HG03159 (cell line): ENCODE measurements around the gene FBXO28.
"Not testable (repeated sequence)": the region's sequence is repeated elsewhere in the genome, so short reads cannot be mapped to it uniquely, and the experiment has no call there.

Source experiments
- ATAC-seq: cut with Tn5 transposase; IDR thresholded peaks from one replicate; pipeline ENCODE4 v1.9.1; 2021; ENCODE audit warnings: mild to moderate bottlenecking, moderate library complexity; ENCODE audit not compliant: unreplicated experiment

The FBXO28 gene

DNA sequence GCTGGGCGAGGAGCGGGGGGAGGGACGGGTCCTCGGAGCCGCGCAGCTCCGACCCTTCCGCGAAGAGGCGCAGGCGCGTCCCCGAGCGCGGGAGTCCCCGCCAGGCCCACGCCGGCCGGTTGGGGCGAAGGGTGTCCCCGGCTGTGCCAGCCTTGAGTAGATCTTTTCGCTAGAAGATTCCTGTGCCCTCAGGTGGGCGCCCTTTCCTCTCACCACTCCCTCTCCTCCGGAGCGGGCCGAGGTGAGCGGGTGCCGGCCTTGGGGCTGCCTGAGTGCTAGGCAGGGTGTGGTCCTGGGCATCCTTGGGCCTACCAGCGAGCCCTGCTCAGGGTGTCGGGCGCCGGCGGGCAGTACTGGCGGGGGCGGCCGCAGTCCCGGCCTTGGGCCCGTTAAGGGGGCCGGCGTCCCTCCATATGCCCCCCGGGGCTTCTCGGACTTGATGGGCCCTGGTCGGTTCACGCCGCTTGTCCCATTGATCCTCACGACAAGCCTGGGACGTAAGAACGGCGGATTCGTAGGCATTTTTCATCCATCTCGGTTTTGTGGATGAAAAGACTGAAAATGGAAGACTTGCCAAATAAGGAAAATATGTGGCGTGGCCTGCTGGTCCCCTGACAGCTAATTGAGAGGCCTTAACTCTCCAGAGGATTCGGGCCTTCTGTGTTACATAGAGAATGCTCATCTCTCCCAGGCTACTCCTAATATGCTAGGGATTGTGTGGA lies 69.8 kb downstream of the FBXO28 start:
- ATAC-seq: peak; percentile 38

DNA sequence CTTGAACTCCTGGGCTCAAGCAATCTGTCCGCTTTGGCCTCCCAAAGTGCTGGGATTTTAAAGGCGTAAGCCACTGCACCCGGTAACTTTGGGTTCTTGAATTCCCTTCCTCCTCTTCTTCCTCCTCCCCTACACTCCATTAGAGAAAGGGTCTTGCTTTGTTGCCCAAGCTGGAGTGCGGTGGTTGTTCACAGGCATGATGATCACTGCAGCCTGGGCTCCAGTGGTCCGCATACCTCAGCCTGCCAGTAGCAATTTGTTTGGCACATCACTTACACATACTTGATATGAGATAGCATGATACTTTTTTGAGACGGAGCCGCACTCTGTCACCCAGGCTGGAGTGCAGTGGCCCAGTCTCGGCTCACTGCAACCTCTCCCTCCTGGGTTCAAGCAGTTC lies 71.3 kb downstream of the FBXO28 start:
- ATAC-seq: no peak

DNA sequence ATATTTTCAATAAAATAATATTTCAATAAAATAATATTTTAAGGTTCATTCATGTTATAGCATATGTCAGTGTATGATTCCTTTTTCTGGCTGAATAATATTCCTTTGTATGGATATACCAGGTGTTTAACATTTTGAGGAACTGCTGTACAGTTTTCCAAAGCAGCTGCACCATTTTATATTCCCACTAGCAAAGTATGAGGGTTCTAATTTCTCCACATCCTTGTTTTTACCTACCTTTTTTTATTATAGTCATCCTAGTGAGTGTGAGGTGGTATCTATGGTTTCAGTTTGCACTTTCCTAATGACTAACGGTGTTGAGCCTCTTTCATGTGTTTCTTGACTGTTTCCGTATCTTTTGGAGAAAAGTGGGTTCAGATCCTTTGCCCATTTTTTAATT lies 74.4 kb downstream of the FBXO28 start:
- ATAC-seq: no peak

DNA sequence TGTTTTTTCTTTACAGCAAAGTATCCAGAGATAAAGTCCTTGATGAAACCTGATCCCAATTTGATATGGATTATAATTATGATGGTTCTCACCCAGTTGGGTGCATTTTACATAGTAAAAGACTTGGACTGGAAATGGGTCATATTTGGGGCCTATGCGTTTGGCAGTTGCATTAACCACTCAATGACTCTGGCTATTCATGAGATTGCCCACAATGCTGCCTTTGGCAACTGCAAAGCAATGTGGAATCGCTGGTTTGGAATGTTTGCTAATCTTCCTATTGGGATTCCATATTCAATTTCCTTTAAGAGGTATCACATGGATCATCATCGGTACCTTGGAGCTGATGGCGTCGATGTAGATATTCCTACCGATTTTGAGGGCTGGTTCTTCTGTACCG lies 75.7 kb downstream of the FBXO28 start:
- no peak for ATAC-seq

DNA sequence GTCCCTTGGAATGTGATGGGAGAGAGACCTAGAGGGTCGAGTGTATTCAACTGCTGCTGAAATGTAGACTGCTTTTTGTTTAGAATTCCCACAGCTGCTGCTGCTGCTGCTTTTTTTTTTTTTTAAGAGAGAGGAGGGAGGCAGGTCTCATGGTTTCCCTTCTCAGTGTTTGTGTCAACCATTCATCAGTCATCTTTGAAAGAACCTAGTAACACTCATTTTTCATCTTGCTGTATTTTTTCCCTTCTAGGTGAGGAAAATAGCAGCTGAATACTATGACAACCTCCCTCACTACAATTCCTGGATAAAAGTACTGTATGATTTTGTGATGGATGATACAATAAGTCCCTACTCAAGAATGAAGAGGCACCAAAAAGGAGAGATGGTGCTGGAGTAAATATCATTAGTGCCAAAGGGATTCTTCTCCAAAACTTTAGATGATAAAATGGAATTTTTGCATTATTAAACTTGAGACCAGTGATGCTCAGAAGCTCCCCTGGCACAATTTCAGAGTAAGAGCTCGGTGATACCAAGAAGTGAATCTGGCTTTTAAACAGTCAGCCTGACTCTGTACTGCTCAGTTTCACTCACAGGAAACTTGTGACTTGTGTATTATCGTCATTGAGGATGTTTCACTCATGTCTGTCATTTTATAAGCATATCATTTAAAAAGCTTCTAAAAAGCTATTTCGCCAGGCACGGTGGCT lies 78.3 kb downstream of the FBXO28 start:
- no peak for ATAC-seq

DNA sequence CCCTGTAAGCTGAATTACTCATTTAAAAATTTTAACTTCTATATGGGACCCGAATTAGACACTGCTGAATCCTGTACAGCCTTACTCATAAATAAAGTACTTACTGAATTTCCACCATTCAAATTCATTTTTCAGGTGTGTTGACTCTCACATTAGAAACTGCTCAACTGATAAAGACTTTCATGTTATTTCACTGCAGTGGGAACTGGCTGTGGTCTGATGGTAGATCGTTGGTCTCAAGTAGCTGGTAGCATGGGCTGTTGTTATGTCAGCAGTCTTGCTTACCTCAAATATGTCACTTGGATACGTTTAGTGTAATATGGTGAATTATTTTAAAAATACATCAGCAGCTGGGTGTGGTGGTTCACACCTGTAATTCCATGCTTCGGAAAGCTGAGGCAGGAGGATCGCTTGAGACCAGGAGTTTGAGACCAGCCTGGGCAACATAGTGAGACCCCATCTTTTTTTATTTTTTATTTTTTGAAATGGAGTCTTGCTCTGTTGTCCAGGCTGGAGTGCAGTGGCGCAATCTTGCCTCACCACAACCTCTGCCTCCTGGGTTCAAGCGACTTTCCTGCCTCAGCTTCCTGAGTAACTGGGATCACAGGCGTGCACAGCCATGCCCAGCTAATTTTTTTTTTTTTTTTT lies 79.5 kb downstream of the FBXO28 start:
- ATAC-seq: no peak

DNA sequence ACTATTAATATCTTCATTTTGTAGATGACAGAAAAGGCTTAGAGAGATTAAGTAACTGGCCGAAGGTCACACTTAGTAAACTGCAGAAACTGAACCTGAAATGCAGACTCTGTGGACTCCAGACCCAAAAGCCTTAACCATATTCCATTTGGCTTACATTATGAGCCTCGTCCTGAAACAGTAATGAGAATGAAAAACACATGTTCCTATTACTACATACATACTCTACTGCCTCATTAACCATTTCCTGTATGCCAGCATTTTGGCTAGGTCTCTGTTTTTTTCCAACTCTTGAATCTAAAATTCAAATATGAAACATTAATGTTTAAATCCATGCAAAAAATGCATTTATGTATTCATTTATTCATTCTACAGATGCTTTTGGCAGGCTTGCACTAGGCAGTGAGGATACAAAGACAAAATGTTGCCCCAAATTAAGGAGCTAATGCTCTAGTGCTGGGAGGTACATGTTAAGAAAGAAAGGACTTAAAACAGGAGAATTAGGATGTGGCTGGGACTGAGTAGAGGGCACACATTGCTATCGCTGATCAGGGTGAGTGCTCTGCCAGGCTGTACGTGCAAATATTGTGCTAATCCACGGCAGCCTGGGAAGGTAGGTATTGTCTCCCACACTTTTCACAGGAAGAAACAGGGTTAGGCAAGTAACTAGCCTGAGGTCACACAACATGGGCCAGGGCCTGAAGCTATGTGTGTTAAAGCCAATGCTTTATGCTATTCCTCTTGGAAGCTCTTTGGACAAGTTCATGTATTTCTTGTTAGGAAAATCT lies 83.1 kb downstream of the FBXO28 start:
- no peak for ATAC-seq

DNA sequence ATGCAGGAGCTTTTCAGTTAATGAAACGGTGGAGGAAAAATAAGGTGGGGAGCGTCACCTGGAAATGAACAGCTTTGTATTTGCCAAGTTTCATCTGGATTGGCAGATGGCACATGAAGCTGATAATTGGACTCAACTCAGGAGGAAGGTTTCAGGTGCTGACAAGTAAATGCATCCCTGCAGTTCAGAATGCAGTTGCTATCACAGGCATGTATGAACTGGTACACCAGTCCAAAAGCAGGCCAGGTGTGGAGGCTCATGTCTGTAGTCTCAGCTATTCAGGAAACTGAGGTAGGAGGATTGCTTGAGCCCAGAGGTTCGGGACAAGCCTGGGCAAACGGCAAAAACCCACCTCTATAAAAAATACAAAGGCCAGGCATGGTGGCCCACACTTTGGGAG lies 84.7 kb downstream of the FBXO28 start:
- ATAC-seq: no peak

DNA sequence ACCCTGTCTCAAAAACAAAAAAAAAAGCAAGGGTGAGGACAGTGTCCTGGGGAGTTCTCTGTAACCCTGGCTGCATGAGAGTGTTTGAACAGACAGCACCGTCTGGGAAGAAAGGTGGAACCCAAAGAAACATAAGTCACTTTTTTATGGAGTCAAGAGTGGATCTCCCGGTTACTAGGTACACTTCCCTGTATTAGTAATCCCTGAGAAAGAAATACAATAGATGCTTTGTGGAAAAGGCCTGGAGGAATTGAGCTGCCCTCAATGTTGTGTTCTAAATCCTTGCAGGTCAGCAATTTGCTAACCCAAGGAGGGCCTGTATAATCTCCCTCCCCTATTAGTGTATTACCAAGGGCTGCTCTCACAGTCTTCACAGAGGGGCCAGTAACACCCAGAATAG lies 85.8 kb downstream of the FBXO28 start:
- no peak for ATAC-seq

DNA sequence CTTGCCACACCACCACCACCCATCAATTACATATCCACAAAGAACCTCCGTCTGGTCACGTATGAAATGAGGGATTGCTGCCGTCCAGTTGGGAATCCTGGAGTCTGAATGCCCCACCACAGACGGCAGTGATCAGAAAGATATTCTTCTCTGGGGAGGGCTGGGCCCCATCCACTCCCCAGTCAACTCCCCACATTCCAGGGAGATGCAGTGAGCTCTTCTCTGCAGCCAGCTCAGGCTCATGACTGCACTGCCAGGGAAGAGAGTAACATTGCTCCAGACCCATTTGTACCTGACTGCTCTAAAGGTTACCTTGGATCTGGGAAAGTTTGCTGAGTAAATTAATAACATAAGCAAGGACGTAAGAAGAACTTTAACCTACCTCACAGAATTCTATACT lies 87.5 kb downstream of the FBXO28 start:
- ATAC-seq: no peak

DNA sequence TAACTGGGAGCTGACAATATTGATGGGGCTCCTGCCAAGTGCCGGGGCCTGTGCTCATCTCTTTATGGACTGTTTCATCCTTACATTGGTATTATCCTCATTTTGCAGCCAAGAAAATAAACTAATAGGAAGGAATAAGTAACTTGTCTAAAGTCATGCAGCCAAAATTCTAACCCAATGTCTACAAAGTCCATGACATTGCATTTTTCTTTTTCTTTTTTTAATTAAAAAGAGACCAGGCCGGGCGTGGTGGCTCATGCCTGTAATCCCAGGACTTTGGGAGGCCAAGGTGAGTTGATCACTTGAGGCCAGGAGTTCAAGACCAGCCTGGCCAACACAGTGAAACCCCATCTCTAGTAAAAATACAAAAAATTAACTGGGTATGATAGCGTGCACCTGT lies 87.9 kb downstream of the FBXO28 start:
- no peak for ATAC-seq

DNA sequence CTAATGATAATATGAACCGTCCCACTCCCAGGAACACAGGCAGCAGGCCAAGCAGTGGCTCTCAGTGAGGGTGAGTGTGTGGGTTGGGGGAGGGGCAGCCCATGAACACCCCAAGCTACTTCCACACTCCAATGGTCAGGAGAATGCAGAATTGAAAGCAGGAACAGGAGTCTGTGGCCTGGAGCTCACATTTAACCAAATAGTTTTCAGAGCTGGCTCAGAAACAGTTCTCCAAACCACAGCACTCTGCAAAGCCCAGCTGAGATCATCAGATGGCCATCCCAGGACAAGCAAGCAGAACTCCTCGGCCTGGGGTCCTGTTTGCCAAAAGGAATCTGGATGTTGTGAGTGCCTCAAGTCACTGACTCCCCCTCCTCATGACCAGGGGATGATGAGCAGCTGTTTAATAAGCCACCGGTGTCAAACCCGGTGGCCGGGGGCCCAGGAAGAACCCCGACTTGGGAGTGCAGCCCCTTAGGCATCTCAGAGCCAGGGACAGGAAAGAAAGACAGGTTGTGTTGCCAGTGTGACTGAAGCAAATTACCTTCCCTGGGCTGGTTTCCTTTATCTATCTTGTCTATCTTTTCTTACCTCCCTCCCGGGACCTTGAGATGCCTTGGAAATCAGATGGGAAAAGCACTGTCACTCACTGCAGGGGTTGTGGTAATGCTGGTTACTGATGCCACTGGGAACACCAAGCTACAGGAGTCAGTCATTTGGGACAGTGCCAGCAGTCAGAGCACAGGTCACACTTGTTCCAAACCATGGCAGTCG lies 89.5 kb downstream of the FBXO28 start:
- no peak for ATAC-seq

DNA sequence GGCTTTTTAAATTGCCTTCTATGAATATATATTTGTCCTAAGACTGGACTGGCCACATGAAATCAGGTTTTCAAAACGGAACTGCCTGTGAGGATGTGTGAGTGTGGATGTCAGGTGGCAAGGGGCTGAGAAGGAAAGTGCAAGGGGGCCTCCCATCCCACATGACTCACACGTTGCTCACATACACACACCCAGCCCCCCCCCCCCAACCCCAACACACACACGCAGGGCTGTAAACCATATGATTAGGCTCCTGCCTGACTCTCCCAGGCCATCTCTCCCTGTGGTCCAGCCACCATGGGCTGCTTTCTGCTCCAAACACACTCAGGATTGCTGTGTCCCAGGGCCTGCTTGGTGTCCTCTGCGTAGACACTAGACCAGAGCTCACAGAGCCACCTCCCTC lies 91.5 kb downstream of the FBXO28 start:
- ATAC-seq: peak; percentile 51

DNA sequence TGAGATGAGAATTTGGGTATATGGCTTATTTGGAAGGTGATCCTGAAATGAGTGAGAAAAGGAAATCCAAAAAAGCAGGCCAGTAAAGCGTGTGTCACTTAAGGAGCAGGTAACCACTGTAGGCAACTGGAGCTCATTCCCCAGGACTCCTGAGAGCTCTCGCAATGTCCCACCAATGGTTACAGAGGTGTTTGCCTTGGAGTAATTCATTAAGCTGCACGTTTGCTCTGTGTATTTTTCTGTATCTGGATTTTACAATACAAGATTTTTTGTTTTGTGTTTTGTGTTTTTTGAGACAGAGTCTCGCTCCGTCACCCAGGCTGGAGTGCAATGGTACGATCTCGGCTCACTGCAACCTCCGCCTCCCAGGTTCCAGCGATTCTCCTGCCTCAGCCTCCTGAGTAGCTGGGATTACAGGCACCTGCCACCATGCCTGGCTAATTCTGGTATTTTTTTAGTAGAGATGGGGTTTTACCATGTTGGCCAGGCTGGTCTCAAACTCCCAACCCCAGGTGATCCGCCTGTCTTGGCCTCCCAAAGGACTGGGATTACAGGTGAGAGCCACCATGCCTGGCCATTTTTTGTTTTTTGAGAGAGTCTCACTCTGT lies 92.1 kb downstream of the FBXO28 start:
- ATAC-seq: not testable (repeated sequence)

DNA sequence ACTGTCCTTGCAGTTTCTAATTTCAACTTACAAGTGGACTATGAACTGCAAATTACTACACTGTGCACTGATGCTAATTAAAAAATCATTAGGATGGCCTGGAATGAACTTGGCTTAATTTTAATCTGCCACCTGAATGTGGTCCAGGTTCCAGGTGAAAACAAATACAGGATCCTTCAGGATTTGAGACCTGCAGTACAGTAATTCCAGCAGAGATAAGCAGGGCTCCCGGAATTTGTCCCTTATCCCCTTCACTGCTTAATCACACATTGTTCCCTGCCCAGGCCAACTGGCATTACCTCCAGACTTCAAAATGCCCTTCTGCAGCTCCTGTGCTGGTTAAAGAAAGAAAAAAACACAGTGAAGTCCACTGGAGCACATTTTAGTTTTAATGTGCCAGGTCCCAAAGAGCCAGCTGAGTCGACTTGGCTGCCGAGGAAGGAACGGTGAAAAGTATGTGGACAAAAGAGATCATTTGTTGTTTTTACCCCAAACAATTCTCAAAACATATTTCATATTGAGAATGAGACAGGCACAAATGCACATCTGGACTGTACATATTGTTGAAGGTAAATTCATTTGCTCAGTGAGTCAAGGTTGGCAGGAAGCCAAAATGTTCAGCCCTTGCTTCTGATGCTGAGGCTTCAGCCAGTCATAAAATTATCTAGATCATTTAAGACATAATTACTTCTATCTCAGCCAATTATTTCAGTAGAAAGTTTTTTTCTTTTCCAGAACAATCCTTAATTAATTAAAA lies 97.5 kb downstream of the FBXO28 start:
- no peak for ATAC-seq
